Uterus (tissue), 4 donors: Measurements from ENCODE around the gene TNKS1BP1. TPM values are rescaled to one million over a fixed set of nuclear protein-coding genes. Genes with fewer than 3 reads are reported as not detected.
A peak's percentile ranks its signal among the peaks of the same experiment; 100 is the strongest.

Experiments used
- DNase-seq, 2 donors: peaks; one replicate each; pipeline ENCODE4 v3.0.0-alpha.2; 2019 to 2020
- H3K27ac ChIP-seq, 2 donors: fragments of 200-600 bp; sonication (generic); 1 replicate in 1 of 2; 2 replicates in 1 of 2; pipeline ENCODE4 v1.5.1; 2016 to 2018
- H3K27me3 ChIP-seq, 2 donors: fragments of 200-600 bp; sonication (generic); one replicate each; pipeline ENCODE4 v1.5.1; 2018 to 2019; ENCODE audit warnings: control low read depth in 1 of 2
- H3K36me3 ChIP-seq, 2 donors: fragments of 200-600 bp; sonication (generic); one replicate each; pipeline ENCODE4 v1.5.1; 2019; ENCODE audit warnings: control low read depth in 1 of 2
- H3K4me1 ChIP-seq, 2 donors: fragments of 200-600 bp; sonication (generic); one replicate each; pipeline ENCODE4 v1.5.1; 2018 to 2019; ENCODE audit warnings: control low read depth in 1 of 2
- H3K4me3 ChIP-seq, 2 donors: fragments of 200-600 bp; sonication (generic); 1 replicate in 1 of 2; 2 replicates in 1 of 2; pipeline ENCODE4 v1.5.1; 2018 to 2019; ENCODE audit warnings: mild to moderate bottlenecking in 1 of 2
- H3K9me3 ChIP-seq, 2 donors: fragments of 200-600 bp; sonication (generic); one replicate each; pipeline ENCODE4 v1.5.1; 2019; ENCODE audit warnings: control low read depth in 1 of 2
- CTCF ChIP-seq, 4 experiments: fragments of 200-600 bp in 2 of 4; fragments of 450-650 bp in 2 of 4; sonication (generic) in 2 of 4; IDR thresholded peaks; one replicate each; pipeline ENCODE4 v1.5.1; 2016 to 2019; ENCODE audit warnings: antibody characterized with exemption in 4 of 4, mild to moderate bottlenecking in 2 of 4, moderate library complexity in 1 of 4
- POLR2A ChIP-seq, 2 donors: fragments of 450-650 bp; IDR thresholded peaks; one replicate each; pipeline ENCODE4 v1.6.1; 2016; ENCODE audit warnings: antibody characterized with exemption in 2 of 2, mild to moderate bottlenecking in 1 of 2, moderate library complexity in 1 of 2
- intact Hi-C: fragments of 100-400 bp; cut with DNase I; formaldehyde crosslinking; loops from one replicate; pipeline ENCODE4 v1.15.1; 2023; ENCODE audit warnings: low total_unique reads
- total RNA-seq, 4 donors: library from RNA; depleted of rRNA in 3 of 4; stranded (reverse); fragments of >200 nt in 3 of 4; gene quantifications; one replicate each; pipeline versions ENCODE4 v1.1.0 to v1.2.4, GENCODE V29; 2014 to 2023
- donor health status: DM: yes; HTN: yes; CAD: no.

Gene TNKS1BP1
- total RNA-seq, 4 donors from 2014 or later = 22.5 to 269 (median 70.8) TPM

DNA sequence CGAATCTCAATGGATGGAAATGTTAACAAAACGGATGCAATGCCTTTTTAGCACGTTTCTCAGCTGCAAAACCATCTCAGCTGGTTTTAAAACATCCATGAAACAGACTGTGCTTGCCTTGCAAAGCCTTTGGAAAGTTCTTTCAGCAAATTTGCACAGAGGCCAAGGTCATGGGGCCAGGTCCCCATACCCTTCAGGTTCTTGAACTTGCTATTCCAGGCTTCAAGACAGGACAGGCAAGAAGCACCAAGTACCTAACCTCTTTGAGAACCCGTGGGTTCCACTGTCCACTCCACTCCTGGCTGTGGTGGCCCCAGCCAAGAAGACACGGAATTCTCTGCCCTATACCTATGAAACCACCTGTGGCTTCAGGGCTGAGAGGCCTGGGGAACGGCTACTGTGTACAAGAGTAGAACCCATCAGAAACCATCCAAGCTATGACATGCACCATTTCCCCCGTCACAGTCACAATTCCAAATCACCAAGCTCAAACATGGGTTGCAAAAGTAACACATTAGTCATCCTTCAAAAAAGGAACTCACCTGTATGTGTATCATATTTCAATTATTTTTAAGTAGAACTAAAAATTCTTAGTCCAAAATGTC lies 17.0 kb downstream of the TNKS1BP1 start:
- no peak for DNase-seq
- Histone ChIP-seq H3K36me3 (no peaks in the 10 kb centered on the region), H3K4me1 (peaks cover 13 to 32% of the 10 kb centered on the region in 2 donors), H3K27me3 (no peaks in the 10 kb centered on the region), H3K4me3 (no peak overlapping the region), H3K27ac (no peak overlapping the region), H3K9me3 (no peaks in the 10 kb centered on the region)
- TF ChIP-seq POLR2A (IDR thresholded peaks at IDR 0.05) (no peak), CTCF (IDR thresholded peaks at IDR 0.05) (no peak)
- intact Hi-C loops = no loop called here

- H3K27ac ChIP-seq = no peak overlapping the region
- intact Hi-C loops = no loop called here
- no peak for TF ChIP-seq POLR2A (IDR thresholded peaks at IDR 0.05)
- TF ChIP-seq CTCF (IDR thresholded peaks at IDR 0.05) = no peak
- peaks cover 9 to 25% of the 10 kb centered on the region in 2 donors for H3K4me1 ChIP-seq
- DNase-seq = peak in 1 of 2 donors; percentile 12
- H3K4me3 ChIP-seq = no peak overlapping the region
- no peaks in the 10 kb centered on the region for H3K9me3 ChIP-seq
- H3K36me3 ChIP-seq = no peaks in the 10 kb centered on the region
- H3K27me3 ChIP-seq = no peaks in the 10 kb centered on the region
These were observed 17.7 kb downstream of the TNKS1BP1 start for GRCh38 chr11:57306940-57307565.

- Histone ChIP-seq H3K36me3 (no peaks in the 10 kb centered on the region), H3K27me3 (no peaks in the 10 kb centered on the region), H3K4me1 (peaks cover 6 to 19% of the 10 kb centered on the region in 2 donors), H3K9me3 (no peaks in the 10 kb centered on the region), H3K27ac (no peak overlapping the region), H3K4me3 (no peak overlapping the region)
- no peak for DNase-seq
- TF ChIP-seq CTCF (IDR thresholded peaks at IDR 0.05) (no peak), POLR2A (IDR thresholded peaks at IDR 0.05) (no peak)
- intact Hi-C loops = no loop called here
These were observed 18.4 kb downstream of the TNKS1BP1 start for GRCh38 chr11:57306161-57306876.

DNA sequence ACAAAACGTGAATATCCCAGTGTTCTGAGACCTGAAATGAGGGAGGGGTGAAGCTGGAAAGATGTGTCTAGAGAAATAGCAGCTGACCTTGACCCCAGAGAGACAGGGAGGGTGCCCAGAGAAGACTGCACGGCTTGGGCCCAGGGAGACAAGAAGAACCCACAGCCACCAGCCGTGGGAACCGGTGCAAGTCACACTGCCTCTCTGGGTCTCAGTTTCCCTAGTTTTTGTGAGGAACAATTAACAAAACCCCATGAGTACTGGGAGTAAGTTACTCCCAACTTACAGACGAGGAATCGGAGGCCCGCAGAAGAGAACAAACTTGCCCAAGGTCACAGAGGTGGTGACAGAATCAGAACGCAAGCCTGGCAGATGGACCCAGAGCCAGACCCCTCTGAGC lies 19.2 kb downstream of the TNKS1BP1 start:
- no peak for TF ChIP-seq POLR2A (IDR thresholded peaks at IDR 0.05)
- no peak for TF ChIP-seq CTCF (IDR thresholded peaks at IDR 0.05)
- H3K9me3 ChIP-seq = no peaks in the 10 kb centered on the region
- peaks cover 6 to 16% of the 10 kb centered on the region in 2 donors for H3K4me1 ChIP-seq
- no peaks in the 10 kb centered on the region for H3K36me3 ChIP-seq
- no peaks in the 10 kb centered on the region for H3K27me3 ChIP-seq
- H3K4me3 ChIP-seq = no peak overlapping the region
- no peak for DNase-seq
- no peak overlapping the region for H3K27ac ChIP-seq
- intact Hi-C loops = no loop called here
